AG10803 (cell line): ENCODE data around the gene GSE1.

ENCODE experiments used
- DNase-seq: peaks from one replicate; pipeline ENCODE4 v3.0.0; 2010; ENCODE audit warnings: low read depth
- H3K4me3 ChIP-seq: 2 replicates; pipeline ENCODE4 v1.5.1; 2011; ENCODE audit warnings: mild to moderate bottlenecking, low read length, control low read depth
- CTCF ChIP-seq: conservative IDR thresholded peaks from 2 replicates; pipeline ENCODE4 v1.5.1; 2011; ENCODE audit warnings: mild to moderate bottlenecking, low read length, control low read depth, inconsistent platforms

The GSE1 gene

GRCh38 chr16:85715169-85716021 is 102.3 kb downstream of the GSE1 start:
- H3K4me3 ChIP-seq, result no peak overlapping the region
- TF ChIP-seq CTCF, result no peak
- no peak for DNase-seq

GRCh38 chr16:85716022-85716679 is 103.0 kb downstream of the GSE1 start:
- TF ChIP-seq CTCF, result no peak
- DNase-seq, result no peak
- no peak overlapping the region for H3K4me3 ChIP-seq

GRCh38 chr16:85716680-85717038 is 103.5 kb downstream of the GSE1 start:
- no peak for DNase-seq
- no peak overlapping the region for H3K4me3 ChIP-seq
- TF ChIP-seq CTCF, result no peak

- no peak overlapping the region for H3K4me3 ChIP-seq
- DNase-seq, result peak; percentile 47
- peak; percentile 63 for TF ChIP-seq CTCF
These were observed 104.5 kb downstream of the GSE1 start for GRCh38 chr16:85717393-85718152.

GRCh38 chr16:85718153-85718477 is 105.0 kb downstream of the GSE1 start:
- TF ChIP-seq CTCF, result no peak
- no peak overlapping the region for H3K4me3 ChIP-seq
- no peak for DNase-seq

- peak; percentile 51 for TF ChIP-seq CTCF
- no peak for DNase-seq
- no peak overlapping the region for H3K4me3 ChIP-seq
These were observed 105.6 kb downstream of the GSE1 start for GRCh38 chr16:85718682-85719081.
